ENCODE measurements around the gene PNMA8A.
A peak's percentile ranks its signal among the peaks of the same experiment; 100 is the strongest.

The PNMA8A gene

GRCh38 chr19:46426506-46427162 is 44.7 kb downstream of the PNMA8A start:
- peak; percentile 67 to 86 for DNase-seq
- TF ChIP-seq CTCF (IDR thresholded peaks at IDR 0.05): no peak
- Histone ChIP-seq H3K27me3 (no peaks in the 10 kb centered on the region), H3K4me3 (peak overlapping the region; percentile 53 to 65), H3K9me3 (no peaks in the 10 kb centered on the region), H3K4me1 (peaks cover 0 to 29% (median 17%) of the 10 kb centered on the region in 4 donors), H3K27ac (peak overlapping the region; percentile 68 to 77), H3K36me3 (no peaks in the 10 kb centered on the region)
- intact Hi-C loops (cut with DNase I; ENCODE audit: low total_unique reads): no loop called here

- Histone ChIP-seq H3K9me3 (no peaks in the 10 kb centered on the region), H3K27ac (peak overlapping the region; percentile 68 to 77), H3K4me3 (peak overlapping the region; percentile 53 to 65), H3K4me1 (peaks cover 0 to 29% (median 17%) of the 10 kb centered on the region in 4 donors), H3K36me3 (no peaks in the 10 kb centered on the region), H3K27me3 (no peaks in the 10 kb centered on the region)
- intact Hi-C loops (cut with DNase I; ENCODE audit: low total_unique reads): no loop called here
- TF ChIP-seq CTCF (IDR thresholded peaks at IDR 0.05): no peak
- no peak for DNase-seq
Measured at GRCh38 chr19:46426035-46426505, 45.3 kb downstream of the PNMA8A start.

- no peaks in the 10 kb centered on the region for H3K9me3 ChIP-seq
- H3K4me1 ChIP-seq: peaks cover 0 to 24% (median 10%) of the 10 kb centered on the region in 4 donors
- no peaks in the 10 kb centered on the region for H3K27me3 ChIP-seq
- no peak for TF ChIP-seq CTCF (IDR thresholded peaks at IDR 0.05)
- intact Hi-C loops (cut with DNase I; ENCODE audit: low total_unique reads): no loop called here
- no peaks in the 10 kb centered on the region for H3K36me3 ChIP-seq
- DNase-seq: no peak
- H3K27ac ChIP-seq: no peak overlapping the region
- no peak overlapping the region for H3K4me3 ChIP-seq
Measured at GRCh38 chr19:46423188-46423587, 48.2 kb downstream of the PNMA8A start.

GRCh38 chr19:46422344-46422743 is 49.0 kb downstream of the PNMA8A start:
- TF ChIP-seq CTCF (IDR thresholded peaks at IDR 0.05): no peak
- Histone ChIP-seq H3K9me3 (no peaks in the 10 kb centered on the region), H3K36me3 (no peaks in the 10 kb centered on the region), H3K27me3 (no peaks in the 10 kb centered on the region), H3K4me3 (no peak overlapping the region), H3K4me1 (peaks cover 0 to 16% (median 5%) of the 10 kb centered on the region in 4 donors), H3K27ac (no peak overlapping the region)
- intact Hi-C loops (cut with DNase I; ENCODE audit: low total_unique reads): no loop called here
- DNase-seq: no peak

GRCh38 chr19:46420056-46420455 is 51.3 kb downstream of the PNMA8A start:
- DNase-seq: no peak
- no peak overlapping the region for H3K4me3 ChIP-seq
- H3K27me3 ChIP-seq: no peaks in the 10 kb centered on the region
- intact Hi-C loops (cut with DNase I; ENCODE audit: low total_unique reads): no loop called here
- H3K27ac ChIP-seq: peak overlapping the region; percentile 26 to 32
- H3K36me3 ChIP-seq: no peaks in the 10 kb centered on the region
- H3K9me3 ChIP-seq: no peaks in the 10 kb centered on the region
- TF ChIP-seq CTCF (IDR thresholded peaks at IDR 0.05): no peak
- peaks cover 0 to 15% (median 7%) of the 10 kb centered on the region in 4 donors for H3K4me1 ChIP-seq

All from tibial artery (tissue), 4 donors.